GM21528 (cell line): Measurements from ENCODE around the gene FAM13A.
A peak's percentile ranks its signal among the peaks of the same experiment; 100 is the strongest.

ENCODE experiments used
- ATAC-seq: cut with Tn5 transposase; IDR thresholded peaks from one replicate; pipeline ENCODE4 v1.9.1; 2021; ENCODE audit warnings: mild to moderate bottlenecking, moderate library complexity; ENCODE audit not compliant: unreplicated experiment, low FRiP score

FAM13A gene

GRCh38 chr4:88755454-88755853 is 301.5 kb downstream of the FAM13A start:
- ATAC-seq: no peak

- ATAC-seq: no peak
Observed at GRCh38 chr4:88754796-88755195, 302.2 kb downstream of the FAM13A start.

- ATAC-seq: no peak
Observed at GRCh38 chr4:88753658-88754571, 303.1 kb downstream of the FAM13A start.

- ATAC-seq: no peak
Observed at GRCh38 chr4:88752754-88753153, 304.2 kb downstream of the FAM13A start.

GRCh38 chr4:88752076-88752463 is 304.9 kb downstream of the FAM13A start:
- ATAC-seq: no peak

GRCh38 chr4:88751258-88752075 is 305.5 kb downstream of the FAM13A start:
- no peak for ATAC-seq

- no peak for ATAC-seq
Observed at GRCh38 chr4:88750369-88750768, 306.6 kb downstream of the FAM13A start.

- no peak for ATAC-seq
Observed at GRCh38 chr4:88747351-88747750, 309.6 kb downstream of the FAM13A start.

GRCh38 chr4:88746206-88746605 is 310.8 kb downstream of the FAM13A start:
- no peak for ATAC-seq

GRCh38 chr4:88745581-88746163 is 311.3 kb downstream of the FAM13A start:
- ATAC-seq: no peak

GRCh38 chr4:88745175-88745574 is 311.8 kb downstream of the FAM13A start:
- no peak for ATAC-seq

GRCh38 chr4:88744609-88745008 is 312.4 kb downstream of the FAM13A start:
- ATAC-seq: no peak

- no peak for ATAC-seq
Observed at GRCh38 chr4:88743696-88744095, 313.3 kb downstream of the FAM13A start.

GRCh38 chr4:88742561-88742960 is 314.4 kb downstream of the FAM13A start:
- ATAC-seq: no peak

GRCh38 chr4:88738180-88738579 is 318.8 kb downstream of the FAM13A start:
- no peak for ATAC-seq

GRCh38 chr4:88737307-88737941 is 319.6 kb downstream of the FAM13A start:
- peak; percentile 92 for ATAC-seq

GRCh38 chr4:88736264-88736663 is 320.7 kb downstream of the FAM13A start:
- no peak for ATAC-seq

- ATAC-seq: no peak
Observed at GRCh38 chr4:88735564-88735963, 321.4 kb downstream of the FAM13A start.

- ATAC-seq: no peak
Observed at GRCh38 chr4:88734403-88734949, 322.5 kb downstream of the FAM13A start.

GRCh38 chr4:88732714-88733368 is 324.1 kb downstream of the FAM13A start:
- ATAC-seq: no peak
